IPS-20b (cell line): ENCODE data around the gene LIMS2.

Experiments used
- H3K27ac ChIP-seq: one replicate; pipeline ENCODE4 v1.5.1; 2013; ENCODE audit warnings: low read length
- H3K27me3 ChIP-seq: 2 replicates; pipeline ENCODE4 v1.6.1; 2013; ENCODE audit warnings: mild to moderate bottlenecking, low read length, inconsistent platforms; ENCODE audit not compliant: insufficient read depth
- H3K36me3 ChIP-seq: 2 replicates; pipeline ENCODE4 v1.6.1; 2013; ENCODE audit warnings: low read depth, mild to moderate bottlenecking, inconsistent platforms, low read length, moderate library complexity; ENCODE audit not compliant: insufficient read depth
- H3K4me1 ChIP-seq: 2 replicates; pipeline ENCODE4 v1.6.1; 2013; ENCODE audit warnings: mild to moderate bottlenecking, control low read depth, inconsistent platforms, low read length, moderate library complexity; ENCODE audit not compliant: insufficient read depth
- H3K4me3 ChIP-seq: 2 replicates; pipeline ENCODE4 v1.5.1; 2013; ENCODE audit warnings: mild to moderate bottlenecking, low read length, inconsistent platforms
- H3K9ac ChIP-seq: 2 replicates; pipeline ENCODE4 v1.6.1; 2013; ENCODE audit warnings: low read depth, mild to moderate bottlenecking, inconsistent platforms, low read length, moderate library complexity
- H3K9me3 ChIP-seq: 2 replicates; pipeline ENCODE4 v1.6.1; 2013; ENCODE audit warnings: mild to moderate bottlenecking, low read depth, low read length, inconsistent platforms; ENCODE audit not compliant: insufficient read depth

The LIMS2 gene

DNA sequence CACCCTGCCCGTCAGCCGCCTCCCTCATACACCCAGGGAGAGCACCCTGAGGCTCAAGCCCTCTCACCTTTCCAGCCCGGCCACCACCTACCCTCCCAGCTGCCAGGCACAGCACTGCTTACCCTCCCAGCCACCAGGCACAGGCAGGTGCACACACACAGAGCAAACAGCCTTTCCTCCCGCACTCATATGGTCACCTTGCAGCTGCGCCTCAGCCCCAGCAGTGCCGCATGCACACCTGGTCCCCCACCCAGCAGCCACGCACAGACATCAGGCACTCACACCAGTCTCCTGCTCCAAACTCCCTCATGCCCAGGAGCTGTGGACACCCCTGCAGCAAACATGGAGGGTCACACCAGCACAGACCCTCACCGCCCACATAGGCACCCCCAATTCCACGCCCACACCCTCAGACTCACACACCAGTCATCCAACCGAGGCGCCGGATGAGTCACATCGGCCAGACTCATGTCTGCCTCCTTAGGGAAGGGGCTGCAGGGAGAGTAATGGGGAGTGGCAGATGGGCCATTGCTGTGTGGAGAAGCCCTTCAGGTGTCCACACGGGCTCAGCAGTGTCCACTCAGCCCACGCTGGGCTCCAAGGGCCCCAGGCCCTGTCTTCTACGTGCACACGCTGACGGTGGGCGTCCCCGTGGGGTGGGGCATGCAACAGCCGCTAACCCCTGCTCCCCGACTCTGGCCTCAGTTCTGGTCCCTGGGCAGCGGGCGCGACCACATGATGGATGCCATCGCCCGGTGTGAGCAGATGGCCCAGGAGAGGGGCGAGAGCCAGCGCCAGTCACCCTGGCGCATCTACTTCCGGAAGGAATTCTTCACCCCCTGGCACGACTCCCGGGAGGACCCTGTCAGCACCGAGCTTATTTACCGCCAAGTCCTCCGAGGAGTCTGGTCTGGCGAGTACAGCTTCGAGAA, 51.7 kb downstream of the LIMS2 start:
- no peaks in the 10 kb centered on the region for H3K4me1 ChIP-seq
- no peaks in the 10 kb centered on the region for H3K27me3 ChIP-seq
- H3K27ac ChIP-seq, result no peak overlapping the region
- no peak overlapping the region for H3K9ac ChIP-seq
- H3K36me3 ChIP-seq, result no peaks in the 10 kb centered on the region
- H3K9me3 ChIP-seq, result no peaks in the 10 kb centered on the region
- H3K4me3 ChIP-seq, result no peak overlapping the region

DNA sequence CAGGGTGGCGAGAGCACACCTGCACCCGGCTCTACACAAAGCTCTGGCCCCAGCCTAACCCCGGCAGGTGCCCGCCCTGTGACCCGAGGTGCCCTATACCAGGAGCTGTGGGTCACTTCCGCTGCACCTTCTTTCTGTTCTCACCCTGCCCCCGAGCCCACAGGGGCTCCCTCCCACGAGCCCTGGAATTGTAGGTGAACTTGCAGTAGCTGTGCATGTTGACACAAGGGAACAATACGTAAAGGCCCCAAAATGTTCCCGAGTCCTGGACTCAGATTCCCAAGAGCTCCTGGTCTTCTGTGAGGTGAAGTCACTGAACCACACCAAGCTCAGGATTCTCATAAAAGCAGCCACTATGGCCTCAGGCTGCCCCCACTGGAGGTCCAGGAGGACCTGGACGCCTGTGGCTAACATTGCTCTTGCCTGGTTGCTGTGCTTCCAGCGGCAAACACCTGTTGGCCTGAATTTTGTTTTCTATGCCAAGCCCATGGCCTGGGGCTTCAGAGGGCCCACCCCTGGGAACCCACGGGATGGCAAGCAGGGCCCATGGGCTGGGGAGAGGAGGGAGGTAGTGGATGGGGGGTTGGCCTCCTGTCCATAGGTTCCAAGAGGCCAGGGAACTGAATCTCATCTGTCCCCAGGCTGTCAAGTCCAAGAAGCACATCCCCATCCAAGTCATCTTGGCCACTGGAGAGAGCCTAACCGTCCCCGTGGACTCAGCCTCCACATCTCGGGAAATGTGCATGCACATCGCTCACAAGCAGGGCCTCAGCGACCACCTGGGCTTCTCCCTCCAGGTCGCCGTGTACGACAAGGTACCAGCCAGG, 52.6 kb downstream of the LIMS2 start:
- no peaks in the 10 kb centered on the region for H3K4me1 ChIP-seq
- H3K4me3 ChIP-seq, result no peak overlapping the region
- H3K9ac ChIP-seq, result no peak overlapping the region
- no peak overlapping the region for H3K27ac ChIP-seq
- no peaks in the 10 kb centered on the region for H3K27me3 ChIP-seq
- H3K9me3 ChIP-seq, result no peaks in the 10 kb centered on the region
- H3K36me3 ChIP-seq, result no peaks in the 10 kb centered on the region

DNA sequence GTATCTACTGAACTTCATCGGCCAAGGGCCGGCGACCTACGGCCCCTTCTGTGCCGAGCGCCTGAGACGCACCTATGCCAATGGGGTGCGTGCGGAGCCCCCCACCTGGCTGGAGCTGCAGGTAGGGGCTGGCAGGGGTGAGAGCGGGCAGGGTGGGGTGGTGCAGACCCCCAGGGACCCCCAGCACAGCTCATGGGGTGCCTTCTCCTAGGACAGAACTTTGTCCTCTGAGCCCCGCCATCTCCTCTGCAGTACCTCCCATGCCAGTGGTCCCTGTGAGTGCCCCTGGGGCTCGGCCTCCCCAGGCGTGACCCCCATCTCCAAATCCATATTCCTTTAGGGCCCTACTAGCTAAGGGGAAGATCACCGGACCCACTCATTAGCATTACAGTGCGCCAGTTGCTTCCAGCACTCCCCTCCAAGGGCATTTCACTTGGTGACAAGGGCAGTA, 53.3 kb downstream of the LIMS2 start:
- Histone ChIP-seq H3K4me3 (no peak overlapping the region), H3K4me1 (no peaks in the 10 kb centered on the region), H3K27me3 (no peaks in the 10 kb centered on the region), H3K27ac (no peak overlapping the region), H3K36me3 (no peaks in the 10 kb centered on the region), H3K9ac (no peak overlapping the region), H3K9me3 (no peaks in the 10 kb centered on the region)

DNA sequence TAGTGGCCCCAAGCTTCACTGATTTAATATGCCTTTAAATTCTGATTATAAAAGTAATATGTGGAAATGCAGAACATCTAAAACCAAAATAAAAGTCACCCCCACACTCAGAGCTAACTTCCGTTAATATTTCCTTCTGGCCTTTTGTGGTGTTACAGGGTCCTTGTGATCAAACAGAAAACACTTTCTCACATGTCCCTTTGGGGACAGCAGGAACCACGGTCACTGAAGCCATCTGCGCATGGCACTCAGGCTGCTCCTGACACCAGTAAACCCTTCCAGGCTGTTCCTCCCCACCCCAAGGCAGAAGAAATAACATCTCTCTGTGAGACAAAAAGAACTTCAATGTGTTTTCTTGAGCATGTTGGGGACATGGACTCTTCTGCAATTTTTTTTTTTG, 54.5 kb downstream of the LIMS2 start:
- Histone ChIP-seq H3K9ac (no peak overlapping the region), H3K4me3 (no peak overlapping the region), H3K36me3 (no peaks in the 10 kb centered on the region), H3K27me3 (no peaks in the 10 kb centered on the region), H3K27ac (no peak overlapping the region), H3K4me1 (no peaks in the 10 kb centered on the region), H3K9me3 (no peaks in the 10 kb centered on the region)

DNA sequence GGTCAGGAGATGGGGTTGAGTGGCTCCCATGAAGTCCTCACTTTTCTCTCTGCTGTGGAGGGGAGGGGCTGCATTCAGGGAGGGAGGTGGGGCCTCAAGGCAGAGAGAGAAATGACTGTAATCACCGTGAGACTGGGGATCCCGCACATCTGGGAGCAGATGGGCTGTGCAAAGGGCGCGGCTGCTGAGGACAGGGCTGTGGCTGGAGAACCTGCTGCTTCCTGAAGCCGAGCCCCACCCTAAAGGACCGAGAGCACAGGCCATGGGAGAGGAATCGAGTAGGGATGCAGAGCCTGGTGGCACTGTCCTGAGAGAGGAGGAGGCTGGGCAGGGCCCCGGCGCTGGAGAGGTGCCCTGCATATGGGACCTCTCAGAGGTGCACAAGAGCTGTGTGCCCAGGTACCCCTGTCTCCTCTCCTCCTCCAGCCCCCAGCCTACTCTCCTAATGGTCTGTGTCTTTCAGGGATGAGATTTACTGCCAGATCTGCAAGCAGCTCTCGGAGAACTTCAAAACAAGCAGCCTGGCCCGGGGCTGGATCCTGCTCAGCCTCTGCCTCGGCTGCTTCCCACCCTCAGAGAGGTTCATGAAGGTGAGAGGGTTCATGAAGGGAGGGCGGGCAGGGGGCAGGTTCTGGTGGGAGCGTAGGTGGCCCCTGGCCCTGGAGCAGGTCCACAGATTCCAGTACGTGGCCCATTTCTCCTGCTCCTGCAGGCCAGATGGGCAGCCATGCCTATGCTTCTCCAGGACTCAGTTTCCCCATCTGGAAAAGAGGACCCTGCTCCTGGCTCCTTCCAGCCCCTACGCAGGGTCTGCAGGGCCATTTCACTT, 55.2 kb downstream of the LIMS2 start:
- H3K4me3 ChIP-seq, result no peak overlapping the region
- H3K36me3 ChIP-seq, result no peaks in the 10 kb centered on the region
- no peak overlapping the region for H3K9ac ChIP-seq
- H3K27me3 ChIP-seq, result no peaks in the 10 kb centered on the region
- H3K27ac ChIP-seq, result no peak overlapping the region
- no peaks in the 10 kb centered on the region for H3K9me3 ChIP-seq
- no peaks in the 10 kb centered on the region for H3K4me1 ChIP-seq

DNA sequence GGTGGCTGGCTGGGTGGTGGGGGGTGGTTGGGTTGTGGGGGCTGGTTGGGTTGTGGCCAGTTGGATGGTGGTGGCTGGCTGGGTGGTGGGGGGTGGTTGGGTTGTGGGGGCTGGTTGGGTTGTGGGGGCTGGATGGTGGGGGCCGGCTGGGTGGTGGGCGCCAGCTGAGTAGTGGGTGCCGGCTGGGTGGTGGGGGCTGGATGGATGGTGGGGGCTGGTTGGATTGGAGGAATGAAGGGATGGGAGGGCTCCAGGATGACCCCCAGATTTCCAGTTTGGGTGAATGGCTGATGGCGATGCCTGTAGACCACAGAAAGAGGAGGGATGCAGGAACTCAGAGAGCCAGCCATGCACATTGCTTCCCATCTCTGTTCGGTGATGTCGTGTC, 56.1 kb downstream of the LIMS2 start:
- H3K9ac ChIP-seq, result no peak overlapping the region
- H3K9me3 ChIP-seq, result no peaks in the 10 kb centered on the region; the same call in 1 of the 2 replicates
- H3K36me3 ChIP-seq, result no peaks in the 10 kb centered on the region
- no peaks in the 10 kb centered on the region for H3K4me1 ChIP-seq
- H3K27me3 ChIP-seq, result no peaks in the 10 kb centered on the region
- H3K4me3 ChIP-seq, result no peak overlapping the region
- H3K27ac ChIP-seq, result no peak overlapping the region

DNA sequence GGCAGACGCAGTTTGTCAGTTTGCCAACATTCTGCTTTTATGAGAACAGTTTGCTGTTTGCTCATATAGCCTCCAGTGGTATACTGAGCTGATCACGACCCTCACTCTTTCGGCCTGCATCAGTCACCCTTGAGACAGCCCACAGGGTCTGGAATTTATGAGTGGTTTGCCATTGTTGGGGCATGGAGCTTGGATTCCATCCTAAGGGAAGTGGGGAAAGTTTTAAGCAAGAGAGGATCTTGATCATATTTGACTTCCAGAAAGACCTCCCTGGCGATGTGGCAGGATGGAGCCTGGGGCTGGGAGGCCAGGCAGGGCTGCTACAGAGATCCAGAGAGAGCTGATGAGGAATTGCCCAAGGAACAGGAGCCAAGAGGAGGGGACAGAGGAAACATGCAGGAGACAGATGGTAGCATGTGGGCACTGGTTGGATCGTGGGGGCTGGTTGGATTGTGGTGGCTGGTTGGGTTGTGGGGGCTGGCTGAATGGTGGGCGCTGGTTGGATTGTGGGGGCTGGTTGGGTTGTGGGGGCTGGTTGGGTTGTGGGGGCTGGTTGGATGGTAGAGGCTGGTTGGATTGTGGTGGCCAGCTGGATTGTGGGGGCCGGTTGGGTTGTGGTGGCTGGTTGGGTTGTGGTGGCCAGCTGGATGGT, 56.7 kb downstream of the LIMS2 start:
- no peak overlapping the region for H3K9ac ChIP-seq

DNA sequence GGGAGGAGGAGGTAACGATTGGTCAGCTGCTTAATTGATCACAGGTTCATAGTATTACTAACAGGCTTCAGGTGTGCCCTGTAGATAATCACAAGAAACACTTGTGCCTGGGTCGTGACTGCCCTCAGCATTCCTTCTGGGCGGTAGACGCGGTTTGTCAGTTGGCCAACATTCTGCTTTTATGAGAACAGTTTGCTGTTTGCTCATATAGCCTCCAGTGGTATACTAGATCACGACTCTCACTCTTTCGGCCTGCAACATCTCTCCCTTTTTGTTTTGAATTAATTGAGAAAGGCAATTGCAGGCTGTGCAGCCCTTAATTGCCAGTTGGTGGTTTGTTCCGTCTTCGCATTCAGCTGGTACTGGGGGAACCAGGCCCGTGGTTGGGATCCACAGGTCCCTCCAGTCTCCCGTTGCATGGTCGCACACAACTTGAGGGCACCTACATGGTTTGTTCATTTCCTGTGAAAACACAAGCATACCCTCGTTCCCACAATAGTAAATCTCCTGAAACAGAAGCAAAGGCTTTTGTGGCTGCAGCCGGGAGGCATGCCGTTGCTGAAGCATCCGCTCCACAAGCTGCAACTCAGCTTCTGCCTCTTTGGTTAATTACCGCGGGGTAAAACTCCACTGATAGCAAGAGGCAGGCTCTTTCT, 59.7 kb downstream of the LIMS2 start:
- Histone ChIP-seq H3K36me3 (no peaks in the 10 kb centered on the region), H3K4me3 (no peak overlapping the region)

More for the DNA sequence above, 56.7 kb downstream of the LIMS2 start:
- H3K36me3 ChIP-seq, result no peaks in the 10 kb centered on the region
- H3K4me1 ChIP-seq, result no peaks in the 10 kb centered on the region
- H3K4me3 ChIP-seq, result no peak overlapping the region
- H3K27ac ChIP-seq, result no peak overlapping the region
- no peaks in the 10 kb centered on the region for H3K27me3 ChIP-seq
- H3K9me3 ChIP-seq, result peaks cover 5% of the 10 kb centered on the region

DNA sequence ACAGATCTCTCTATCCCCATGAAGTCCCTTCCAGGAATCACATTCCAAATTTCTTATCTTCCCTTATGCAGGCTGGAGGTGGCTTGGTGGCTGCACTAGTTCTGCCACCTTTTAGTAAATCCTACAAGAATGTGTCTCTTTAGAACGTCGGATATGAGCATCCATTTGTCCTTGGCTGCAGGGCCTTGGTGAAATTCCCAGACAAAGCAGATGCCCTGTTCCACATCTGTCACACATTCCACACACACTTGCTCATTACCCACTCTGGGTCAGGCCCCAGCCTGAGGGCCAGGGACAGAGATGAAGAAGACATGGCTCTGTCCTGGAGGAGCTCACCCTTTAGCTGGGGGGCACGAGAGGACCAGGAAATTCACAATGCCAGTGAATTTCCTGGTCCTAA, 60.6 kb downstream of the LIMS2 start:
- Histone ChIP-seq H3K4me1 (no peaks in the 10 kb centered on the region), H3K9me3 (peaks cover 14% of the 10 kb centered on the region), H3K36me3 (no peaks in the 10 kb centered on the region), H3K9ac (no peak overlapping the region), H3K27me3 (no peaks in the 10 kb centered on the region), H3K27ac (no peak overlapping the region), H3K4me3 (no peak overlapping the region)

More for the DNA sequence above, 59.7 kb downstream of the LIMS2 start:
- Histone ChIP-seq H3K9me3 (peaks cover 14% of the 10 kb centered on the region), H3K27me3 (no peaks in the 10 kb centered on the region), H3K4me1 (no peaks in the 10 kb centered on the region), H3K9ac (no peak overlapping the region), H3K27ac (no peak overlapping the region)

DNA sequence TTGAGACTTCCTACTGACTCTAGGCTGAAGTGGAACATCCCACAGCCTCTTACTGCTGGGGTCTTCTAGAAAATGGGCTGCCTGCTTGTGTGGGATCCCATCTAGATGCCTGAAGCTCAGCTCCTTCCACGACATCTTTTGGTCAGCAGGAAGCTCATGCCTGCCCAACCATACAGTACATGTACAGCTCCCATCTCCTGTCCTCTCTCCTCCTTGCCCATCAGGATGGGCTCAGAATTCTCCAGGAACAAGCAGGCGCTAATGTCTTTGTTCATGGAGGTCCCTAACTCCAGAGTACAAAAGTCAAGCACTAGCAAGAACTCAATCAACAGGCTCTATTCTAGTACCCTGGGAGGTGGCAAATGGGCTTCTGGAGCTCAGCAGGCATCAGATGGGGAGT, 61.1 kb downstream of the LIMS2 start:
- Histone ChIP-seq H3K27ac (no peak overlapping the region), H3K27me3 (no peaks in the 10 kb centered on the region), H3K9me3 (peaks cover 14% of the 10 kb centered on the region), H3K4me1 (no peaks in the 10 kb centered on the region), H3K4me3 (no peak overlapping the region), H3K9ac (no peak overlapping the region), H3K36me3 (no peaks in the 10 kb centered on the region)
